Measurements from ENCODE around the gene SRSF7.

SRSF7 gene

DNA sequence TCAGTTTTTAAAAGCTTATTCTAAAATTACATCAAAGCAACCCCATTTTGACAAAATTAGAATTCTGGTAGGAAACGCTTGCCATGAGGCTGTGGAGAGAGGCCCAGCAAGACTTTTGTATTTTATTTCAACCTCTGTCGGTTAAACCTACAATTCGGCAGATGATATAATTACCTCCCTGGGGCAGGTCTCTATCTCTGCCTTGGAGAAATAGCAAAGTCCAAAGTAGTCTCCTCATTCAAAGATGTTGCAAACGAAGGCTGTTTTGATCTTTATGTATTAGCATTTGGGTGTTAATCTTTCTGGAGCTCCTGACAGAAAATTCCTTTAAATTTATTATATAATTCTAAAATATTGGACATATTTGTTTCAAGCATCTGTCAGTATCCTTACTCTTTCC lies 49.6 kb downstream of the SRSF7 start:
- no peak for DNase-seq (ENCODE audit: low read depth)

DNA sequence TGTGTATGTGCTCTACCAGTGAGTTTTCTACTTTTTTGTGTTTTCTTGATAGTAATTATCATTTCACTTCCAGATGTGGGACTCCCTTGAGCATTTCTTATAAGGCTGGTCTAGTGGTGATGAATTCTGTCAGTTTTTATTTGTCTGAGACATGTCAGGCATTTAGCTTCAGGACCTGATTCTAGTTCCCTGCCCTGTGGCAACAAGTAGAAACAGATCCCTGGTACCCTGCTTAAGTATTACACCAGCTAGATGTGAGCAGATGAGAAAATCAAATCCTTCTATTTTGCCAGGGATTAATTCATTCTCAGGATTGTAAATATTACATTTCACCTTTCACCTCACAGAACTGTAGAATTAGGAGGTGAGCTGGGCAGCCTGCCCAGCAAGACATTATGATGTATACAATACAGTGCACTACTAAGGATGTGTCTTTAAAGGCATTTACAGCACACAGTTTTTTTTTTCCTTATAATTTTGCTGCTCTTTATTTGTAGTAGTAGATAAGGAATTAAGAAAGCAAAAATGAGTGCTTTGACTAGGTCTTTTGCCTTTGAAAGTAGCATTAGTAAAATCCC lies 50.2 kb downstream of the SRSF7 start:
- no peak for DNase-seq (ENCODE audit: low read depth)

DNA sequence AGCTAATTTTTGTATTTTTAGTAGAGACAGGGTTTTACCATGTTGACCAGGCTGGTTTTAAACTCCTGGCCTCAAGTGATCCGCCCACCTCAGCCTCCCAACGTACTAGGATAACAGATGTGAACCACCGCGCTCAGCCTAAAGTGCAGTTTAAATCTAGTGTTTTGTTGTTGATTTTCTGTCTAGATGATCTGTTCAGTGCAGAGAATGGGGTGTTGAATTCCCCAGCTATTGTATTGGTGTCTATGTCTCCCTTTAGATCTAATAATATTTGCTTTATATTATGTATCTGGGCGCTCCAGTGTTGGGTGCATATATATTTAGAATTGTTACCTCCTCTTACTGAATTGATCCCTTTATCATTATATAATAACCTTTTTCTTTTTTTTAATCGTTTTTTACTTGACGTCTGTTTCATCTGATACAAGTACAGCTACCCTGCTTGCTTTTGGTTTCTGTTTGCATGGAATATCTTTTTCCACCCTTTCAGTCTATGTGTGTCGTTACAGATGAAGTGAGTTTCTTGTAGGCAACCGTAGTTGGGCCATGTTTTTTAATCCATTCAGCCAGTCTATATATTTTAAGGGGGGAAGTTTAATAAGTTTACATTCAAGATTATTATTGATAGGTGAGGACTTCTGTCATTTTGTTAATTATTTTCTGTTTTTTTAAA lies 50.9 kb downstream of the SRSF7 start:
- DNase-seq (ENCODE audit: low read depth), result no peak

DNA sequence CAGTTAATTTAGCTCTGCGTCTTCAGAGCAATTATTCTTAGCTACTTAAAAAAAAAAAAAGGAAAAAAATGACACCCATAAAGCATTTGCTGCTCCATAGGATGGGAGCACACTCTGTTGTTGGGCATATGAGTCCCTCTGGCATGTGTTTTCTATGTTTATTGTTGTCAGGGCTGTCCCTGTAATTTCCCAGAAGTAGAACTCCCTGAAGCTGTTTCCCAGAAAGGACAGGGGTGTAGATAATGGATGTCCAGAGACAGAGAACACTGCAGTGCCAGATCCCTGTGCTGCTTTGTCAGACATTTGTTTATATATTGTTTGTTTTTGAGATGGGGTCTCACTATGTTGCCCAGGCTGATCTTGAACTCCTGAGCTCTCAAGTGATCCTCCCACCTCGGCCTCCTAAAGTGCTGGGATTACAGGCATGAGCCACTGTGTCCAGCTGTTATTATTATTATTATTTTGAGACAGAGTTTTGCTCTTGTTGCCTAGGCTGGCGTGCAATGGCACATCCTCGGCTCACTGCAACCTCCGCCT lies 52.6 kb downstream of the SRSF7 start:
- DNase-seq (ENCODE audit: low read depth), result no peak

DNA sequence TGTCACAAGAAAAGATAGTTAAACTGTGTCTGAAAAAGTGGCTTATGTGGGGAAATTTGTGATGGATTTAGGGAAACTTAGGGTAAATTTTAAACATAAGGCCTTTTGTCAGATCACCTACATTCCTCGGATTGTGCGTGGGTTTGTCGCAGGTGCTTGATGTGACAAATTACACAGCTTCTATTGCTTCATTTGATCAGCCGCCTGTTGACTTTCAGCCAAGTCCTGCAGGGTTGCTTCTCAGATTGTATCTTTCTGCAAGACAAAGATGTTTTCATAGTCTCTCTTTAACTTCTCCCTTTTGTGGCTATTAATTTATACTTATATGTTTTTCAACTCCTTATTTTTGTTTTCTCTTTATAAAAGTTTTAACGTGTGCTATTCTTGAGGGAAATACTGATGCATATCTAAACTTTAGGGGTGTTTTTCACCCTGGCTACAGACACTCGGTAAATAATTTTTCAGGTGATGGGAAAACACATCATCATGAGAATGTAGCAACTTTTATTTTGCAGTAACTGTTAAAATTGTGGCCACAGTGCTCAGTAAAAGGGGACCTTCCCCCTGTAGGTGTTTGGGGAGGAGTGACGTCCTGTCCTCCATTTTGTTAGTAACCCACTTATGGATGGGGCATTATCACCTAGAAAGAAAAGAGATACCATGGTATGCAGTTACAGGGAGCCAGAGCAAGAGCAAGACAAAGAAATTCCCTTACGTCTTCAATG lies 53.9 kb downstream of the SRSF7 start:
- no peak for DNase-seq (ENCODE audit: low read depth)

Measured in activated T-cell treated with anti-CD3 and anti-CD28 coated beads for 24 hours (primary cell).